Esophagus squamous epithelium (tissue), 5 donors: Measurements from ENCODE around the gene BRD3. TPM values are rescaled to one million over a fixed set of nuclear protein-coding genes. Genes with fewer than 3 reads are reported as not detected.

Experiments
- DNase-seq: peaks from one replicate; lab custom pipeline; 2025; lab: John Stamatoyannopoulos, UW
- H3K27ac ChIP-seq, 4 donors: fragments of 200-600 bp; sonication (generic); one replicate each; pipeline ENCODE4 v1.5.1; 2016 to 2019; ENCODE audit warnings: mild to moderate bottlenecking in 1 of 4
- H3K27me3 ChIP-seq, 4 donors: fragments of 200-600 bp; sonication (generic); 1 replicate in 3 of 4; 2 replicates in 1 of 4; pipeline versions ENCODE4 v1.5.1 to v1.6.0; 2017 to 2021; ENCODE audit warnings: antibody characterized with exemption in 1 of 4
- H3K36me3 ChIP-seq, 3 donors: fragments of 200-600 bp; sonication (generic); one replicate each; pipeline ENCODE4 v1.5.1; 2016 to 2019
- H3K4me1 ChIP-seq, 3 donors: fragments of 200-600 bp; sonication (generic); one replicate each; pipeline ENCODE4 v1.5.1; 2017 to 2019
- H3K4me3 ChIP-seq, 4 donors: fragments of 200-600 bp; sonication (generic); 1 replicate in 3 of 4; 2 replicates in 1 of 4; pipeline ENCODE4 v1.5.1; 2016 to 2019; ENCODE audit warnings: mild to moderate bottlenecking in 2 of 4, moderate library complexity in 1 of 4
- H3K9me3 ChIP-seq, 3 donors: fragments of 200-600 bp; sonication (generic); one replicate each; pipeline ENCODE4 v1.5.1; 2016 to 2019
- POLR2A ChIP-seq, 4 donors: fragments of 450-650 bp; IDR thresholded peaks; one replicate each; pipeline ENCODE4 v1.6.1; 2017; ENCODE audit warnings: antibody characterized with exemption in 4 of 4, mild to moderate bottlenecking in 4 of 4, moderate library complexity in 3 of 4
- WGBS, 2 donors: methylation state at CpG; one replicate each; pipeline ENCODE4 v1.1.5; 2018; 5-methylcytosine and 5-hydroxymethylcytosine counted together
- intact Hi-C: fragments of 100-400 bp; cut with DNase I; formaldehyde crosslinking; loops from one replicate; pipeline ENCODE4 v1.15.0; 2022
- total RNA-seq, 4 donors: library from RNA; depleted of rRNA; stranded (reverse); fragments of >200 nt; gene quantifications; one replicate each; pipeline ENCODE4 v1.1.0, GENCODE V29; 2016
- TF ChIP-seq, protein P1 (sequence below), 6 experiments: fragments of 450-650 bp in 4 of 6; fragments of 200-600 bp in 2 of 6; sonication (generic) in 2 of 6; IDR thresholded peaks; one replicate each; pipeline ENCODE4 v1.5.1; 2016 to 2019; ENCODE audit warnings: antibody characterized with exemption in 6 of 6, mild to moderate bottlenecking in 4 of 6, moderate library complexity in 4 of 6
- donor health status: DM: yes; HTN: yes; CAD: no.

The BRD3 gene
- total RNA-seq, 4 donors from 2014 or later, result 7.2 to 23.7 (median 9.4) TPM

- Histone ChIP-seq H3K36me3 (peaks cover 0 to 29% (median 0%) of the 10 kb centered on the region in 3 donors), H3K9me3 (no peaks in the 10 kb centered on the region), H3K27ac (peak within 1 kb of the TSS; percentile 46 to 84 (median 63)), H3K4me1 (peaks cover 6 to 21% (median 11%) of the 10 kb centered on the region in 3 donors), H3K27me3 (no peaks in the 10 kb centered on the region), H3K4me3 (peak within 1 kb of the TSS; percentile 63 to 92 (median 83))
- intact Hi-C loops, result no loop called here
- TF ChIP-seq POLR2A (IDR thresholded peaks at IDR 0.05), result peak in 1 of 4 donors; percentile 19
- TF ChIP-seq, protein P1, sequence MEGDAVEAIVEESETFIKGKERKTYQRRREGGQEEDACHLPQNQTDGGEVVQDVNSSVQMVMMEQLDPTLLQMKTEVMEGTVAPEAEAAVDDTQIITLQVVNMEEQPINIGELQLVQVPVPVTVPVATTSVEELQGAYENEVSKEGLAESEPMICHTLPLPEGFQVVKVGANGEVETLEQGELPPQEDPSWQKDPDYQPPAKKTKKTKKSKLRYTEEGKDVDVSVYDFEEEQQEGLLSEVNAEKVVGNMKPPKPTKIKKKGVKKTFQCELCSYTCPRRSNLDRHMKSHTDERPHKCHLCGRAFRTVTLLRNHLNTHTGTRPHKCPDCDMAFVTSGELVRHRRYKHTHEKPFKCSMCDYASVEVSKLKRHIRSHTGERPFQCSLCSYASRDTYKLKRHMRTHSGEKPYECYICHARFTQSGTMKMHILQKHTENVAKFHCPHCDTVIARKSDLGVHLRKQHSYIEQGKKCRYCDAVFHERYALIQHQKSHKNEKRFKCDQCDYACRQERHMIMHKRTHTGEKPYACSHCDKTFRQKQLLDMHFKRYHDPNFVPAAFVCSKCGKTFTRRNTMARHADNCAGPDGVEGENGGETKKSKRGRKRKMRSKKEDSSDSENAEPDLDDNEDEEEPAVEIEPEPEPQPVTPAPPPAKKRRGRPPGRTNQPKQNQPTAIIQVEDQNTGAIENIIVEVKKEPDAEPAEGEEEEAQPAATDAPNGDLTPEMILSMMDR (IDR thresholded peaks at IDR 0.05), result no peak
- DNase-seq, result peak; percentile 96
- 4 to 10% methylated on average over 6 of the region's 43 CpGs for WGBS, 2 donors
Measured at GRCh38 chr9:134024828-134025605, 42.8 kb downstream of the BRD3 start, which contains the start of gene BRD3OS. Gene BRD3OS, plus strand, starts transcription at chr9:134025481. Its CDS starts 1,267 bp downstream, at chr9:134026748.

DNA sequence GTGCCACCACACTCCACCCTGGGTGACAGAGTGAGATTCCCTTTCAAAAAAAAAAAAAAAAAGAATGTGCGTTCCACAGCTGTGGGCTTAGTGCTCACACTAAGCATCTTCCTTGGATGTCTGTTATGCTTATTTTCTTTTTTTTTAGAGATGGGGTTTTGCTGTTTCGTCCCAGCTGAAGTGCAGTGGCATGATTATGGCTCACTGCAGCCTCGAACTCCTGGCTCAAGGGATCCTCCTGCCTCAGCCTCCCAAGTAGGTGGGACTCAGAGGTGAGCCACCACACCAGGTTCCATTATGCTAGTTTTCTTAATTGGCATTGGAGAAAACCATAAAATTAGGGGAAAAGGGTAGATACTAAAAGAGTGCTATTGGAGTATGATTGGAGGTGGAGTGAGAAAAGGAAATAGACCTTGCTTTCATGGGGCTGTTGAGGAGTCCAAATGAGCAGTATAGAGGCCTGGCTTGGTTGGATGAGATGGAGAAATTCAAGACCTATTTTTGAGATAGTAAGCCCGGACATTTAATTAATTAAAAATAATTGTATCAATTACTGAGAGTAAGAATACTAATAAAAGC is 43.5 kb downstream of the BRD3 start:
- Histone ChIP-seq H3K27ac (peak overlapping the region in 3 of 4 donors; percentile 51 to 84 (median 52)), H3K36me3 (peaks cover 0 to 22% (median 0%) of the 10 kb centered on the region in 3 donors), H3K9me3 (no peaks in the 10 kb centered on the region), H3K4me1 (peaks cover 6 to 21% (median 11%) of the 10 kb centered on the region in 3 donors), H3K27me3 (no peaks in the 10 kb centered on the region), H3K4me3 (peak overlapping the region in 3 of 4 donors; percentile 63 to 92 (median 89))
- intact Hi-C loops, result no loop called here
- WGBS, 2 donors, result 56 to 70% methylated on average over 3 to 4 of the region's 4 CpGs
- TF ChIP-seq POLR2A (IDR thresholded peaks at IDR 0.05), result no peak
- TF ChIP-seq, protein P1 (IDR thresholded peaks at IDR 0.05), result no peak
- DNase-seq, result no peak

DNA sequence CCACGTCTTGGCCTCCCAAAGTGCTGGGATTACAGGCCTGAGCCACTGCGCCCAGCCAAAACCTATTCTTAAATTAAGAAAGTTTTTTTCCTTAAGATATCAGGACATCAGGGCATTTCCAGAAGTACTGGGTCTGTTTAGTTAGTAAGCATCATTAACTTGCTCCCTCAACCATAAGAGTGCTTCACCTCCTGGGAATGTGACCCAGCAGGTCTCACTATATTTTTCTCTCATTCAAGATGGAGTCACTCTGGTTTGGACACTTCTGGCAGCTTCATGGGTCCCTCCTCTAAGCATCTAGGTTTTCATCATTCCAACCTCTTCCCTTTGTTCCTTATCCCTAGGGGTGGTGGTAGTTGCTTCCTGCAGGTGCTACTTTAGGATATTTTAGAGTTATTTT is 52.9 kb downstream of the BRD3 start:
- Histone ChIP-seq H3K36me3 (no peaks in the 10 kb centered on the region), H3K4me1 (no peaks in the 10 kb centered on the region), H3K27ac (no peak overlapping the region), H3K4me3 (no peak overlapping the region), H3K9me3 (no peaks in the 10 kb centered on the region), H3K27me3 (no peaks in the 10 kb centered on the region)
- no peak for DNase-seq
- no peak for TF ChIP-seq POLR2A (IDR thresholded peaks at IDR 0.05)
- TF ChIP-seq, protein P1 (IDR thresholded peaks at IDR 0.05), result no peak
- 85 to 90% methylated on average over 2 of the region's 2 CpGs for WGBS, 2 donors
- intact Hi-C loops, result no loop called here

GRCh38 chr9:134011401-134011800 is 56.4 kb downstream of the BRD3 start:
- H3K27me3 ChIP-seq, result peaks cover 0 to 22% (median 0%) of the 10 kb centered on the region in 4 donors
- no peak for DNase-seq
- H3K9me3 ChIP-seq, result no peaks in the 10 kb centered on the region
- no peaks in the 10 kb centered on the region for H3K36me3 ChIP-seq
- TF ChIP-seq POLR2A (IDR thresholded peaks at IDR 0.05), result no peak
- TF ChIP-seq, protein P1 (IDR thresholded peaks at IDR 0.05), result no peak
- no peaks in the 10 kb centered on the region for H3K4me1 ChIP-seq
- H3K4me3 ChIP-seq, result no peak overlapping the region
- no peak overlapping the region for H3K27ac ChIP-seq
- intact Hi-C loops, result no loop called here
- 62 to 77% methylated on average over 6 of the region's 6 CpGs for WGBS, 2 donors
